Right ventricle myocardium superior (tissue), 1 donor: ENCODE measurements around the gene ERN1. TPM values are rescaled to one million over a fixed set of nuclear protein-coding genes. Genes with fewer than 3 reads are reported as not detected.

Experiments used
- ATAC-seq: fragments of 200-7000 bp; cut with Tn5 transposase; one replicate; pipeline ENCODE4 v1.9.1; 2020; ENCODE audit warnings: mild to moderate bottlenecking; ENCODE audit not compliant: poor library complexity
- DNase-seq: peaks from one replicate; pipeline ENCODE4 v3.0.0-alpha.2; 2020
- intact Hi-C: fragments of 100-400 bp; cut with DNase I; formaldehyde crosslinking; loops from one replicate; pipeline ENCODE4 v1.11.2; 2022
- total RNA-seq: library from RNA; stranded (reverse); fragmentation: NEBNext Ultra II Directional; extraction: Animal tissue kit (Norgen Biotek cat#: 25700); gene quantifications from one replicate; pipeline ENCODE4 v1.2.1, GENCODE V29; 2021
- donor health status: DM: no; HTN: yes; CAD: no; lungs with severe emphysema.

Gene ERN1
- total RNA-seq, 1 donor from 2014 or later, result 6.7 TPM

GRCh38 chr17:64080174-64080618 is 49.7 kb downstream of the ERN1 start:
- DNase-seq, result no peak
- no peak for ATAC-seq
- intact Hi-C loops, result no loop called here

GRCh38 chr17:64077379-64077778 is 52.6 kb downstream of the ERN1 start:
- no peak for ATAC-seq

GRCh38 chr17:64075913-64076312 is 54.0 kb downstream of the ERN1 start:
- intact Hi-C loops, result no loop called here
- no peak for DNase-seq
- no peak for ATAC-seq

More at GRCh38 chr17:64077379-64077778, 52.6 kb downstream of the ERN1 start:
- intact Hi-C loops, result no loop called here
- DNase-seq, result peak; percentile 75

GRCh38 chr17:64074704-64075426 is 55.1 kb downstream of the ERN1 start:
- DNase-seq, result no peak
- intact Hi-C loops, result no loop called here
- peak; percentile 48 for ATAC-seq

- intact Hi-C loops, result no loop called here
- ATAC-seq (peak; percentile 55), DNase-seq (no peak)
Observed at GRCh38 chr17:64073771-64074703, 55.9 kb downstream of the ERN1 start.

GRCh38 chr17:64071111-64071510 is 58.8 kb downstream of the ERN1 start:
- intact Hi-C loops, result no loop called here
- ATAC-seq, result no peak

GRCh38 chr17:64070213-64070612 is 59.7 kb downstream of the ERN1 start:
- no peak for DNase-seq
- intact Hi-C loops, result no loop called here
- ATAC-seq, result no peak

More at GRCh38 chr17:64071111-64071510, 58.8 kb downstream of the ERN1 start:
- no peak for DNase-seq

GRCh38 chr17:64069143-64069542 is 60.8 kb downstream of the ERN1 start:
- ATAC-seq (no peak), DNase-seq (no peak)
- intact Hi-C loops, result no loop called here

- intact Hi-C loops, result no loop called here
- DNase-seq, result no peak
- ATAC-seq, result no peak
Observed at GRCh38 chr17:64067657-64068056, 62.3 kb downstream of the ERN1 start.

GRCh38 chr17:64066716-64067115 is 63.2 kb downstream of the ERN1 start:
- DNase-seq, result no peak
- ATAC-seq, result peak; percentile 27
- intact Hi-C loops, result no loop called here

- ATAC-seq (no peak), DNase-seq (no peak)
- intact Hi-C loops, result no loop called here
Observed at GRCh38 chr17:64065161-64065560, 64.8 kb downstream of the ERN1 start.

GRCh38 chr17:64064331-64064730 is 65.6 kb downstream of the ERN1 start:
- intact Hi-C loops, result no loop called here
- ATAC-seq, result peak; percentile 27
- DNase-seq, result no peak

- ATAC-seq (peak; percentile 76), DNase-seq (peak; percentile 73)
- intact Hi-C loops, result no loop called here
Observed at GRCh38 chr17:64063766-64064224, 66.1 kb downstream of the ERN1 start.

- intact Hi-C loops, result no loop called here
- ATAC-seq (peak; percentile 36), DNase-seq (no peak)
Observed at GRCh38 chr17:64063088-64063487, 66.9 kb downstream of the ERN1 start.

- DNase-seq (no peak), ATAC-seq (no peak)
- intact Hi-C loops, result no loop called here
Observed at GRCh38 chr17:64061178-64061898, 68.6 kb downstream of the ERN1 start.

GRCh38 chr17:64060331-64060730 is 69.6 kb downstream of the ERN1 start:
- intact Hi-C loops, result no loop called here
- ATAC-seq, result no peak
- no peak for DNase-seq

- intact Hi-C loops, result no loop called here
- ATAC-seq, result no peak
- no peak for DNase-seq
Observed at GRCh38 chr17:64059756-64060155, 70.2 kb downstream of the ERN1 start.

- intact Hi-C loops, result no loop called here
- ATAC-seq, result no peak
- no peak for DNase-seq
Observed at GRCh38 chr17:64058621-64059020, 71.3 kb downstream of the ERN1 start.

- DNase-seq (no peak), ATAC-seq (no peak)
- intact Hi-C loops, result no loop called here
Observed at GRCh38 chr17:64057701-64058263, 72.2 kb downstream of the ERN1 start.
